UCSD-AML1 (cell line): Measurements from ENCODE around the gene SEZ6L2.

Experiments
- DNase-seq: peaks from one replicate; lab custom pipeline; 2025; ENCODE audit not compliant: unreplicated experiment; lab: John Stamatoyannopoulos, UW

SEZ6L2 gene

DNA sequence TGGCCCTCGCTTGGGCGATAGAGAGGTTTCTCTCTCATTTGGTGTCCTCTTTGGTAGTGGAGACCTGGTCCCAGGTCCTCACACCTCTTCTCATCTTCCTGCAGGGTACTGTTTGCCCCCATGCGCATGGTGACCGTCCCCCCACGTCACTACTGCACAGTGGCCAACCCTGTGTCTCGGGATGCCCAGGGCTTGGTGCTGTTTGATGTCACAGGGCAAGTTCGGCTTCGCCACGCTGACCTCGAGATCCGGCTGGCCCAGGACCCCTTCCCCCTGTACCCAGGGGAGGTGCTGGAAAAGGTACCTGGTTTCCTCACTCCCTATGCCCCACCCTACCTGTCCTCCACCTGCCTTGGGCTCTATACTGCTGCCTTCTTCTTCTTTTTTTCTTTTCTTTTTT is 68.6 kb downstream of the SEZ6L2 start:
- DNase-seq: no peak

DNA sequence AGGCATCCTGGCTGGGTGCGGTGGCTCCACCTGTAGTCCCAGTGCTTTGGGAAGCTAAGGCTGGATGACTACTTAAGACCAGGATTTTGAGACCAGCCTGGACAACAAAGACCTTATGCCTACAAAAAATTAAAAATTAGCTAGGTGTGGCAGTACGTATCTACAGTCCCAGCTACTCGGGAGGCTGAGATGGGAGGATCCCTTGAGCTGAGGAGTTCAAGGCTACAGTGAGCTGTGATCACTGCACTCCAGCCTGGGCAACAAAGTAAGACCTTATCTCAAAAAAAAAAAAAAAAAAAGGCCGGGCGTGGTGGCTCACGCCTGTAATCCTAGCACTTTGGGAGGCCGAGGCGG is 73.0 kb downstream of the SEZ6L2 start:
- no peak for DNase-seq

DNA sequence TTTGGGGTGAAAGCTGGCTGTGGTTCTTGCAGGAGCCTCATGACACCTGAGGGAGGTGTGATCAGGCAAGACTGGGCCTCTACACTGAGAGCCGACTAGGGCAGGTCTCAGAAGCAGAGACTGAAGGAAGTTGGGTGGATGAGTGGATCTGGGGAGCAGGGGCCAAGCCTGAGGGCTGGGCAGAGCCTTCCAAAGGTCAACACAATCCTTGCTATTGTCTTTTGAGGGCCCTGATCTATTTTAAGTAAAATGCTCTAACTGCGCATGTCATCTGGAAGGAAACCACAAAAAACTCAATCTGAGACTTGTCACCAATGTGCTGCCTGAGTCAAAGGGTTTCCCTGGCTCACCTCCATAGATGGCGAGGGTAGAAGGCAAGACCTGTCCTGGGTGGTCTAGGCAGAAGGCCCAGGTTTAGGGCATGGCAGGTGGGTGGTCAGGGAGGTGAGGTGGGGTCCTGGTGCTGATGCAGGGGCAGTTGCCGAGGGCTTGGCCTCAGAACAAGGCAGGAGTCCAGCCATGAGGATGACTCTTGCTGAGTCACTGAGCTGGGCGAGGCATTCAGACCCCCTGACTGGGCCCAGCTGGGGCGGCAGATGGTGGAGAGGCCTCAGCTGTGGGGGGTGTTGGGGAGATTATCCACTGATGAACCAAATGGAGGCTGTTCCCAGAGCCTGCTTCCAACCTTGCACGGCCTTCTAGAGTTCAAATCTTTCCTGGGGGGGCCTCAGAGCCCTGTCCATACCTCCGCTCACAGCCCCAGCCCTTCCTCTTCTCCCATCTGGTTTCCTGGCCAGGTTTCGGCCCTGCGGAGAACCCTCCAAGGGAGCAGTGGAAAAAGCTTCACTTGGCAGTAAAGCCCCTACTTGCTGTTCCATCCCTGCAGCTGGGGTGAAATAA is 74.0 kb downstream of the SEZ6L2 start:
- no peak for DNase-seq

DNA sequence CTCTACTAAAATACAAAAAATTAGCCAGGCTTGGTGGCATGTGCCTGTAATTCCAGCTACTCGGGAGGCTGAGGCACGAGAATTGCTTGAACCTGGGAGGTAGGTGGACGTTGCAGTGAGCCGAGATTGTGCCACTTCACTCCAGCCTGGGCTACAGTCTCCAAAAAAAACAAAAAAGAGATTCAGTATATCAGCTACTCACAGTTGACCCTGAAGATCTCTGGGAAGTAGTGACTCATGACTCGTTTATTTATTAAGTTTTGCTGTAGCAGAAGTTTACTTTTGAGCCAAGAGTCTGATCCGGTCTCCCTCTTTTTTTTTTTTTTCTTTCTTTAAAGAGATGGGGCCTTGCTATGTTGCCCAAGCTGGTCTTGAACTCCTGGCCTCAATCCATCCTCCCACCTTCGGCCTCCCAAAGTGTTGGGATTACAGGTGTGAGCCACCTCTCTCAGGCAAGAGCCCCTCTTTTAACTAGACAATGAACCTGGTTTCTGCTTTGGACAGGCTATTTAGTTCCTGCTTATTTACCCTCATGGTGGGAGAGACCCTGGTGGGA is 74.7 kb downstream of the SEZ6L2 start:
- DNase-seq: no peak

DNA sequence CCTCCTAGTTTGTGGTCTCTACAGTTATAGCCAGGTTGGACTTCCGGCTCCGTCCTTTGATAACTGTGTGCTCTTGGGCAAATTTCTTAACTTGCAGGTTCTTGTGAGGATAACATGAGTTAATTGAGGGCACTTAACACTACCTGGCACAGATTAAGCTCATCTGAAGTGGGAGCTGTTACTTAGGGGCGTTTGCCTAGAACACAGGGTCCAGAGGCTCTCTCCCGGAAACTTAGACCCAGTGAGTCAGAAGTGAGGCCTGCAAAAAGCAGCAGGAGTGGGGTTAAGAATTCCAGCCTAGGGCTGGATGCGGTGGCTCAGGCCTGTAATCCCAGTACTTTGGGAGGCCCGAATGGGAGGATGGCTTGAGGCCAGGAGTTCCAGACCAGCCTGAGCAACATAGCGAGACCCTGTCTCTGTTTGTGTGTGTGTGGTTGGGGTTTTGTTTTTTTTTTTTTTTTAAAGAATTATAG is 77.7 kb downstream of the SEZ6L2 start:
- DNase-seq: no peak
